Hepatocyte (in vitro differentiated cells): ENCODE data around the gene KCNQ1. TPM values are rescaled to one million over a fixed set of nuclear protein-coding genes. Genes with fewer than 3 reads are reported as not detected.
A peak's percentile ranks its signal among the peaks of the same experiment; 100 is the strongest.

Source experiments
- DNase-seq: peaks from one replicate; pipeline ENCODE4 v3.0.0-alpha.2; 2016; ENCODE audit warnings: low spot score
- H2AFZ ChIP-seq: fragments of 200-600 bp; sonication (generic); 2 replicates; pipeline ENCODE4 v1.6.0; 2016; ENCODE audit warnings: antibody characterized with exemption, mild to moderate bottlenecking
- H3K27ac ChIP-seq: fragments of 200-600 bp; sonication (generic); 2 replicates; pipeline ENCODE4 v1.5.1; 2016; ENCODE audit warnings: mild to moderate bottlenecking
- H3K27me3 ChIP-seq: fragments of 200-600 bp; sonication (generic); 2 replicates; pipeline ENCODE4 v1.6.1; 2016
- H3K36me3 ChIP-seq: fragments of 200-600 bp; sonication (generic); replicated peaks from 2 replicates; pipeline ENCODE4 v1.5.1; 2016; ENCODE audit warnings: low read depth; ENCODE audit not compliant: insufficient read depth
- H3K4me1 ChIP-seq: fragments of 200-600 bp; sonication (generic); 2 replicates; pipeline ENCODE4 v1.5.1; 2016; ENCODE audit warnings: mild to moderate bottlenecking, moderate library complexity; ENCODE audit not compliant: insufficient read depth
- H3K4me2 ChIP-seq: fragments of 200-600 bp; sonication (generic); 2 replicates; pipeline ENCODE4 v1.6.0; 2016
- H3K4me3 ChIP-seq: fragments of 200-600 bp; sonication (generic); 2 replicates; pipeline ENCODE4 v1.5.1; 2016; ENCODE audit warnings: mild to moderate bottlenecking
- H3K79me2 ChIP-seq: fragments of 200-600 bp; sonication (generic); 2 replicates; pipeline ENCODE4 v1.6.0; 2017; ENCODE audit warnings: mild to moderate bottlenecking
- H3K9me2 ChIP-seq: fragments of 200-600 bp; sonication (generic); replicated peaks from 2 replicates; pipeline ENCODE4 v1.6.0; 2017; ENCODE audit warnings: mild to moderate bottlenecking; ENCODE audit not compliant: insufficient read depth
- H3K9me3 ChIP-seq: fragments of 200-600 bp; sonication (generic); 2 replicates; pipeline ENCODE4 v1.5.1; 2016; ENCODE audit warnings: low read depth, mild to moderate bottlenecking
- H4K20me1 ChIP-seq: fragments of 200-600 bp; sonication (generic); 2 replicates; pipeline ENCODE4 v1.6.0; 2016; ENCODE audit warnings: mild to moderate bottlenecking; ENCODE audit not compliant: insufficient read depth, poor library complexity, severe bottlenecking
- CTCF ChIP-seq: fragments of 200-600 bp; sonication (generic); IDR thresholded peaks from 2 replicates; pipeline ENCODE4 v1.5.1; 2016; ENCODE audit warnings: antibody characterized with exemption, mild to moderate bottlenecking; ENCODE audit not compliant: poor library complexity
- EZH2 ChIP-seq: fragments of 200-600 bp; sonication (generic); IDR thresholded peaks from 2 replicates; pipeline ENCODE4 v1.6.1; 2016; ENCODE audit warnings: antibody characterized with exemption, mild to moderate bottlenecking, borderline replicate concordance
- EZH2phosphoT487 ChIP-seq: fragments of 200-600 bp; sonication (generic); IDR thresholded peaks from one replicate; pipeline ENCODE4 v1.6.1; 2018; ENCODE audit warnings: antibody characterized with exemption, mild to moderate bottlenecking, low read depth, moderate library complexity; ENCODE audit not compliant: unreplicated experiment, severe bottlenecking
- WGBS: methylation state at CpG from one replicate; pipeline ENCODE4 v1.1.6; 2016; ENCODE audit warnings: low lambda C conversion rate; ENCODE audit errors: missing lambda C conversion rate; 5-methylcytosine and 5-hydroxymethylcytosine counted together
- polyA plus RNA-seq: library from polyadenylated mRNA; unstranded; fragments of >200 nt; fragmentation: Nextera tagmentation; extraction: Ambion mirVana; gene quantifications from 2 replicates; pipeline ENCODE4 v1.2.1, GENCODE V29; 2016
- total RNA-seq: library from RNA; depleted of rRNA; stranded (reverse); fragments of >200 nt; gene quantifications from 2 replicates; pipeline ENCODE4 v1.2.3, GENCODE V29; 2014

KCNQ1 gene
- total and polyA plus RNA-seq, 2 experiments from 2014 or later = 1.8 to 6.4 TPM

- no peaks in the 10 kb centered on the region for H4K20me1 ChIP-seq
- no peaks in the 10 kb centered on the region for H3K9me3 ChIP-seq
- no peak overlapping the region for H3K4me2 ChIP-seq
- no peak overlapping the region for H3K27ac ChIP-seq
- no peaks in the 10 kb centered on the region for H3K79me2 ChIP-seq
- DNase-seq = no peak
- no peak for TF ChIP-seq CTCF
- no peak for TF ChIP-seq EZH2phosphoT487
- no peak for TF ChIP-seq EZH2
- no peaks in the 10 kb centered on the region for H3K9me2 ChIP-seq
- 74% methylated on average over 8 of the region's 8 CpGs for WGBS
- H3K36me3 ChIP-seq = no peaks in the 10 kb centered on the region
- no peaks in the 10 kb centered on the region for H3K27me3 ChIP-seq
- H2AFZ ChIP-seq = no peak overlapping the region
- no peak overlapping the region for H3K4me3 ChIP-seq
- peaks cover 3% of the 10 kb centered on the region for H3K4me1 ChIP-seq
Observed at GRCh38 chr11:2472428-2473186, 27.8 kb downstream of the KCNQ1 start.

GRCh38 chr11:2473361-2474058, 28.7 kb downstream of the KCNQ1 start:
- no peaks in the 10 kb centered on the region for H3K36me3 ChIP-seq
- H3K27ac ChIP-seq = no peak overlapping the region
- no peak overlapping the region for H2AFZ ChIP-seq
- no peaks in the 10 kb centered on the region for H4K20me1 ChIP-seq
- TF ChIP-seq CTCF = no peak
- TF ChIP-seq EZH2 = no peak
- no peak for TF ChIP-seq EZH2phosphoT487
- H3K79me2 ChIP-seq = no peaks in the 10 kb centered on the region
- no peak overlapping the region for H3K4me3 ChIP-seq
- no peaks in the 10 kb centered on the region for H3K9me2 ChIP-seq
- WGBS = 93% methylated on average over 27 of the region's 27 CpGs
- peaks cover 3% of the 10 kb centered on the region for H3K4me1 ChIP-seq
- no peak for DNase-seq
- H3K9me3 ChIP-seq = no peaks in the 10 kb centered on the region
- H3K27me3 ChIP-seq = no peaks in the 10 kb centered on the region
- H3K4me2 ChIP-seq = no peak overlapping the region

- peak overlapping the region; percentile 63 for H3K27ac ChIP-seq
- H3K27me3 ChIP-seq = no peaks in the 10 kb centered on the region
- WGBS = 82% methylated on average over 18 of the region's 19 CpGs
- H3K79me2 ChIP-seq = no peaks in the 10 kb centered on the region
- H3K9me2 ChIP-seq = no peaks in the 10 kb centered on the region
- peak; percentile 81 for DNase-seq
- H3K9me3 ChIP-seq = no peaks in the 10 kb centered on the region
- H4K20me1 ChIP-seq = no peaks in the 10 kb centered on the region
- H2AFZ ChIP-seq = no peak overlapping the region
- TF ChIP-seq EZH2 (no peak), CTCF (no peak), EZH2phosphoT487 (no peak)
- H3K4me1 ChIP-seq = peaks cover 3% of the 10 kb centered on the region
- no peaks in the 10 kb centered on the region for H3K36me3 ChIP-seq
- peak overlapping the region; percentile 5 for H3K4me2 ChIP-seq
- H3K4me3 ChIP-seq = no peak overlapping the region
Observed at GRCh38 chr11:2474059-2474901, 29.5 kb downstream of the KCNQ1 start.
